ENCODE data around the gene CHCT1. TPM values are rescaled to one million over a fixed set of nuclear protein-coding genes. Genes with fewer than 3 reads are reported as not detected.

CHCT1 gene
- total and polyA plus RNA-seq, 2 donors (not counting 3 experiments of a cell fraction or from before 2014, with no cell fraction given): not detected

DNA sequence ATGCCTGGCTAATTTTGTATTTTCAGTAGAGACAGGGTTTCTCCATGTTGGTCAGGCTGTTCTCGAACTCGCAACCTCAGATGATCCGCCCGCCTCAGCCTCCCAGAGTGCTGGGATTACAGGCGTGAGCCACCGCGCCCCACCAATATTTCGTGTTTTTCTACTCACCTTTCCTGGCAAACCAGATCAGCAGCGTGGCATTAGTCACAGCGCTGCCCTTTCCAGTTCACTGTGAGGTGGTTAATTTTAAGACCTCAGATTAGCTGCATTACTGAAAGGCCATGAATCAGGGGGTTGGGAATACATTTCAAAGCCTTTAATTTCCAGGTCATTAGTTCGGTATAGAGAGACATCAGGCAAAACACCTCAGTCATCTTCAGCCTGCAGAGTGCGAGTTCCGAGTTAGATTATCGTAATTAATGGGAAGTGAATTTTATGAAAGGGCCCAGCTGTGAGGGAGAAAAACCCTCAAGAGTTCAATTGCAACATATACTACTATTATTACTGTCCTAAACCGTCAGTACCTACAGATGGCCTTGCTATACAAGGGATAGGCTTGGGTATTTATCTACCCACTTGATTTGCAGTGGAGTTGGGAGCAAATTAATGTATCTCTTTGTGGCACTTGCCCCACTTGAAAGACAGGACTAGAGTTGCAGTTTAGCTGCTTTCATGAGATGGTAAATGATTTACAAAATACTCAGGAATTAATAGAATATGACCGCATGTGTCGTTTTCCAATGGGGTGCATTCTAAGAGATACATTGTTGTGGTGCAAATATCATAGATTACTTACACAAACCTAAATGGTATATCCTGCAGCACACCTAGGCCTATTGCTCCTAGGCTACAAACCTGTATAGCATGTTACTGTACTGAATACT is 28.2 kb upstream of the CHCT1 start:
- Histone ChIP-seq H3K27ac (ENCODE audit: insufficient read depth, low read depth, low read length) (no peak overlapping the region), H4K20me1 (replicated peaks; ENCODE audit: control insufficient read depth, extremely low read depth, insufficient read depth, low read length) (no peaks in the 10 kb centered on the region), H3K9ac (replicated peaks; ENCODE audit: extremely low read depth, insufficient read depth, low read length) (no peak overlapping the region), H3K4me3 (replicated peaks in 1 of 3; ENCODE audit: insufficient read depth in 1 of 3, low read depth in 1 of 3, low read length in 3 of 3) (no peak overlapping the region), H3K36me3 (ENCODE audit: control insufficient read depth in 2 of 2, extremely low read depth in 1 of 2, insufficient read depth in 2 of 2, low read length in 2 of 2) (no peaks in the 10 kb centered on the region), H3K9me1 (replicated peaks; ENCODE audit: control insufficient read depth, extremely low read depth, insufficient read depth, low read length) (no peaks in the 10 kb centered on the region), H3K27me3 (ENCODE audit: control insufficient read depth in 2 of 2, insufficient read depth in 2 of 2, low read length in 2 of 2) (no peaks in the 10 kb centered on the region), H2AFZ (ENCODE audit: low read depth, low read length) (no peak overlapping the region), H3K9me3 (replicated peaks; ENCODE audit: control insufficient read depth, insufficient read depth, low read length) (no peaks in the 10 kb centered on the region), H3K79me2 (ENCODE audit: control insufficient read depth, insufficient read depth, low read length) (peaks cover 26% of the 10 kb centered on the region), H3K4me2 (ENCODE audit: insufficient read depth, low read length) (no peak overlapping the region), H3K4me1 (ENCODE audit: control insufficient read depth, extremely low read depth, insufficient read depth, low read length) (peaks cover 21% of the 10 kb centered on the region)
- no peak for TF ChIP-seq GATA2 (IDR thresholded peaks at IDR 0.05; ENCODE audit: insufficient read depth, insufficient read length, low read depth, low read length)
- no peak for TF ChIP-seq JUN (IDR thresholded peaks at IDR 0.05; ENCODE audit: borderline replicate concordance, insufficient read depth, insufficient read length, low read depth)
- no peak for TF ChIP-seq MYC (IDR thresholded peaks at IDR 0.05; ENCODE audit: low read depth, low read length)
- TF ChIP-seq EZH2 (IDR thresholded peaks at IDR 0.05; ENCODE audit: borderline replicate concordance, low read depth, low read length, severe bottlenecking): no peak
- TF ChIP-seq, protein P1, sequence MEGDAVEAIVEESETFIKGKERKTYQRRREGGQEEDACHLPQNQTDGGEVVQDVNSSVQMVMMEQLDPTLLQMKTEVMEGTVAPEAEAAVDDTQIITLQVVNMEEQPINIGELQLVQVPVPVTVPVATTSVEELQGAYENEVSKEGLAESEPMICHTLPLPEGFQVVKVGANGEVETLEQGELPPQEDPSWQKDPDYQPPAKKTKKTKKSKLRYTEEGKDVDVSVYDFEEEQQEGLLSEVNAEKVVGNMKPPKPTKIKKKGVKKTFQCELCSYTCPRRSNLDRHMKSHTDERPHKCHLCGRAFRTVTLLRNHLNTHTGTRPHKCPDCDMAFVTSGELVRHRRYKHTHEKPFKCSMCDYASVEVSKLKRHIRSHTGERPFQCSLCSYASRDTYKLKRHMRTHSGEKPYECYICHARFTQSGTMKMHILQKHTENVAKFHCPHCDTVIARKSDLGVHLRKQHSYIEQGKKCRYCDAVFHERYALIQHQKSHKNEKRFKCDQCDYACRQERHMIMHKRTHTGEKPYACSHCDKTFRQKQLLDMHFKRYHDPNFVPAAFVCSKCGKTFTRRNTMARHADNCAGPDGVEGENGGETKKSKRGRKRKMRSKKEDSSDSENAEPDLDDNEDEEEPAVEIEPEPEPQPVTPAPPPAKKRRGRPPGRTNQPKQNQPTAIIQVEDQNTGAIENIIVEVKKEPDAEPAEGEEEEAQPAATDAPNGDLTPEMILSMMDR (IDR thresholded peaks at IDR 0.05; ENCODE audit: extremely low read depth in 1 of 2, insufficient read depth in 1 of 2, low read depth in 1 of 2, low read length in 2 of 2): no peak
- TF ChIP-seq FOS (IDR thresholded peaks at IDR 0.05; ENCODE audit: borderline replicate concordance, insufficient read depth, low read length): no peak
- no peak for TF ChIP-seq MAX (IDR thresholded peaks at IDR 0.05; ENCODE audit: insufficient read depth, insufficient read length)
- no peak for TF ChIP-seq POLR2AphosphoS5 (IDR thresholded peaks at IDR 0.05; ENCODE audit: insufficient read depth, low read depth, low read length)
- TF ChIP-seq POLR2A (IDR thresholded peaks at IDR 0.05; ENCODE audit: low read depth, low read length): no peak
- CTCF ChIA-PET: no interaction called here
- dilution Hi-C loops (cut with MboI; ENCODE audit: extremely low pct_ligation_motif_present, low sequenced_read_pairs): no loop called here
- DNase-seq (ENCODE audit: low read depth, low spot score) (no peak), FAIRE-seq (no peak)
- POLR2A ChIA-PET: no interaction called here
- intact Hi-C loops (cut with micrococcal nuclease): loop anchor here (2.0 to 10.0 kb wide), 5 partner anchors 27 to 249 kb away; partner anchors contain the start of gene CA4
- BruUV-seq (replicated peaks): no TSS peak
